Measurements from ENCODE around the gene MAPRE3. TPM values are rescaled to one million over a fixed set of nuclear protein-coding genes. Genes with fewer than 3 reads are reported as not detected.

The MAPRE3 gene
- total RNA-seq, 1 donor: 5.3 TPM

- no peak overlapping the region for H3K4me3 ChIP-seq (ENCODE audit: low read depth, low read length)
- TF ChIP-seq CTCF (IDR thresholded peaks at IDR 0.05; ENCODE audit: insufficient read depth, low read length): no peak
- DNase-seq (ENCODE audit: low read depth): no peak
These were observed 21.3 kb downstream of the MAPRE3 start for GRCh38 chr2:26991717-26992116.

- no peak for TF ChIP-seq CTCF (IDR thresholded peaks at IDR 0.05; ENCODE audit: insufficient read depth, low read length)
- no peak for DNase-seq (ENCODE audit: low read depth)
These were observed 23.3 kb downstream of the MAPRE3 start for GRCh38 chr2:26993768-26994167.

GRCh38 chr2:26994983-26995382 is 24.5 kb downstream of the MAPRE3 start:
- DNase-seq (ENCODE audit: low read depth): no peak
- no peak overlapping the region for H3K4me3 ChIP-seq (ENCODE audit: low read depth, low read length)
- no peak for TF ChIP-seq CTCF (IDR thresholded peaks at IDR 0.05; ENCODE audit: insufficient read depth, low read length)

More at GRCh38 chr2:26993768-26994167, 23.3 kb downstream of the MAPRE3 start:
- H3K4me3 ChIP-seq (ENCODE audit: low read depth, low read length): no peak overlapping the region

- TF ChIP-seq CTCF (IDR thresholded peaks at IDR 0.05; ENCODE audit: insufficient read depth, low read length): no peak
- no peak overlapping the region for H3K4me3 ChIP-seq (ENCODE audit: low read depth, low read length)
These were observed 27.0 kb downstream of the MAPRE3 start for GRCh38 chr2:26997394-26997793.

GRCh38 chr2:26998323-26998722 is 27.9 kb downstream of the MAPRE3 start:
- no peak for TF ChIP-seq CTCF (IDR thresholded peaks at IDR 0.05; ENCODE audit: insufficient read depth, low read length)
- DNase-seq (ENCODE audit: low read depth): no peak
- no peak overlapping the region for H3K4me3 ChIP-seq (ENCODE audit: low read depth, low read length)

More at GRCh38 chr2:26997394-26997793, 27.0 kb downstream of the MAPRE3 start:
- DNase-seq (ENCODE audit: low read depth): no peak

- TF ChIP-seq CTCF (IDR thresholded peaks at IDR 0.05; ENCODE audit: insufficient read depth, low read length): no peak
- H3K4me3 ChIP-seq (ENCODE audit: low read depth, low read length): no peak overlapping the region
- no peak for DNase-seq (ENCODE audit: low read depth)
These were observed 29.8 kb downstream of the MAPRE3 start for GRCh38 chr2:27000228-27000627.

- H3K4me3 ChIP-seq (ENCODE audit: low read depth, low read length): no peak overlapping the region
- no peak for TF ChIP-seq CTCF (IDR thresholded peaks at IDR 0.05; ENCODE audit: insufficient read depth, low read length)
- no peak for DNase-seq (ENCODE audit: low read depth)
These were observed 30.6 kb downstream of the MAPRE3 start for GRCh38 chr2:27000995-27001394.
